Fibroblast of skin of right biceps (primary cell): Measurements from ENCODE around the gene THOC2.
"Not testable (repeated sequence)": the region's sequence is repeated elsewhere in the genome, so short reads cannot be mapped to it uniquely, and the experiment has no call there.

Source experiments
- DNase-seq: peaks from one replicate; pipeline ENCODE4 v3.0.0-alpha.2; 2013

THOC2 gene

GRCh38 chrX:123663720-123664119, 69.1 kb downstream of the THOC2 start:
- not testable (repeated sequence) for DNase-seq

- not testable (repeated sequence) for DNase-seq
Observed at GRCh38 chrX:123656507-123656906, 76.3 kb downstream of the THOC2 start.

GRCh38 chrX:123648811-123649181, 84.1 kb downstream of the THOC2 start:
- DNase-seq: not testable (repeated sequence)

GRCh38 chrX:123648028-123648810, 84.6 kb downstream of the THOC2 start:
- DNase-seq: peak; percentile 41

- no peak for DNase-seq
Observed at GRCh38 chrX:123647244-123647643, 85.6 kb downstream of the THOC2 start.

GRCh38 chrX:123629502-123629901, 103.3 kb downstream of the THOC2 start:
- DNase-seq: no peak

GRCh38 chrX:123626962-123627361, 105.9 kb downstream of the THOC2 start:
- peak; percentile 85 for DNase-seq

GRCh38 chrX:123625952-123626351, 106.9 kb downstream of the THOC2 start:
- DNase-seq: no peak

- no peak for DNase-seq
Observed at GRCh38 chrX:123625477-123625876, 107.4 kb downstream of the THOC2 start.

- no peak for DNase-seq
Observed at GRCh38 chrX:123617007-123617406, 115.8 kb downstream of the THOC2 start.

GRCh38 chrX:123610915-123611314, 121.9 kb downstream of the THOC2 start:
- no peak for DNase-seq

- DNase-seq: no peak
Observed at GRCh38 chrX:123607806-123608205, 125.0 kb downstream of the THOC2 start.

GRCh38 chrX:123607270-123607669, 125.6 kb downstream of the THOC2 start:
- no peak for DNase-seq

- peak; percentile 71 for DNase-seq
Observed at GRCh38 chrX:123603491-123603890, 129.4 kb downstream of the THOC2 start.

- no peak for DNase-seq
Observed at GRCh38 chrX:123601437-123601836, 131.4 kb downstream of the THOC2 start.

GRCh38 chrX:123600181-123600580, 132.7 kb downstream of the THOC2 start:
- DNase-seq: no peak

- peak; percentile 0 for DNase-seq
Observed at GRCh38 chrX:123590842-123591486, 141.9 kb downstream of the THOC2 start.

GRCh38 chrX:123588723-123589122, 144.1 kb downstream of the THOC2 start:
- DNase-seq: no peak

GRCh38 chrX:123581586-123581985, 151.3 kb downstream of the THOC2 start:
- DNase-seq: no peak

- no peak for DNase-seq
Observed at GRCh38 chrX:123580792-123581191, 152.1 kb downstream of the THOC2 start.

- not testable (repeated sequence) for DNase-seq
Observed at GRCh38 chrX:123574027-123574426, 158.8 kb downstream of the THOC2 start.

- DNase-seq: no peak
Observed at GRCh38 chrX:123570011-123570590, 162.8 kb downstream of the THOC2 start.

- no peak for DNase-seq
Observed at GRCh38 chrX:123563167-123563566, 169.7 kb downstream of the THOC2 start.
